H9 (cell line): ENCODE data around the gene UBXN10. TPM values are rescaled to one million over a fixed set of nuclear protein-coding genes. Genes with fewer than 3 reads are reported as not detected.

Source experiments
- DNase-seq: peaks from one replicate; pipeline ENCODE4 v3.0.0-alpha.2; 2017
- H2AFZ ChIP-seq: one replicate; pipeline ENCODE4 v1.6.1; 2013; ENCODE audit warnings: mild to moderate bottlenecking, low read length, control low read depth, moderate library complexity
- H2AK5ac ChIP-seq: 2 replicates; pipeline ENCODE4 v1.6.1; 2013; ENCODE audit warnings: low read length, control low read depth, mixed read lengths; ENCODE audit not compliant: insufficient read length
- H2BK120ac ChIP-seq: one replicate; pipeline ENCODE4 v1.6.1; 2013; ENCODE audit warnings: low read depth, mild to moderate bottlenecking, low read length, control low read depth, inconsistent platforms; ENCODE audit not compliant: poor library complexity, severe bottlenecking
- H2BK12ac ChIP-seq: 2 replicates; pipeline ENCODE4 v1.6.1; 2013; ENCODE audit warnings: low read length, control low read depth, mixed read lengths, low read depth; ENCODE audit not compliant: insufficient read length
- H2BK15ac ChIP-seq: 2 replicates; pipeline ENCODE4 v1.6.1; 2013; ENCODE audit warnings: low read depth, low read length, control low read depth
- H2BK20ac ChIP-seq: one replicate; pipeline ENCODE4 v1.6.1; 2013; ENCODE audit warnings: low read depth, mild to moderate bottlenecking, low read length, control low read depth, inconsistent platforms; ENCODE audit not compliant: poor library complexity, severe bottlenecking
- H2BK5ac ChIP-seq: 2 replicates; pipeline ENCODE4 v1.6.1; 2013; ENCODE audit warnings: low read length, control low read depth, mixed read lengths; ENCODE audit not compliant: insufficient read length
- H3K14ac ChIP-seq: 2 replicates; pipeline ENCODE4 v1.6.1; 2013; ENCODE audit warnings: low read length, control low read depth; ENCODE audit not compliant: insufficient read depth
- H3K18ac ChIP-seq: 2 replicates; pipeline ENCODE4 v1.6.1; 2013; ENCODE audit warnings: low read depth, mild to moderate bottlenecking, mixed read lengths, low read length, control low read depth; ENCODE audit not compliant: insufficient read length
- H3K23ac ChIP-seq: 2 replicates; pipeline ENCODE4 v1.6.1; 2013; ENCODE audit warnings: low read length, control low read depth, mixed read lengths, low read depth; ENCODE audit not compliant: insufficient read length
- H3K23me2 ChIP-seq: 2 replicates; pipeline ENCODE4 v1.6.1; 2013; ENCODE audit warnings: low read depth, mild to moderate bottlenecking, mixed read lengths, low read length, control low read depth; ENCODE audit not compliant: insufficient read length, poor library complexity, severe bottlenecking
- H3K27ac ChIP-seq: 2 replicates; pipeline ENCODE4 v1.5.1; 2013; ENCODE audit warnings: low read length, control low read depth, mixed read lengths, low read depth; ENCODE audit not compliant: insufficient read length
- H3K27me3 ChIP-seq: 2 replicates; pipeline ENCODE4 v1.6.1; 2013; ENCODE audit warnings: low read length, control low read depth, inconsistent platforms; ENCODE audit not compliant: insufficient read depth
- H3K4ac ChIP-seq: 2 replicates; pipeline ENCODE4 v1.6.1; 2013; ENCODE audit warnings: low read depth, mild to moderate bottlenecking, control low read depth, inconsistent platforms, low read length, moderate library complexity
- H3K4me1 ChIP-seq: 2 replicates; pipeline ENCODE4 v1.6.1; 2013; ENCODE audit warnings: low read length, control low read depth, inconsistent platforms; ENCODE audit not compliant: insufficient read depth
- H3K4me2 ChIP-seq: 2 replicates; pipeline ENCODE4 v1.6.1; 2013; ENCODE audit warnings: low read length, control low read depth, mixed read lengths; ENCODE audit not compliant: insufficient read length, insufficient read depth
- H3K56ac ChIP-seq: 2 replicates; pipeline ENCODE4 v1.6.1; 2013; ENCODE audit warnings: low read depth, mild to moderate bottlenecking, mixed read lengths, low read length, control low read depth; ENCODE audit not compliant: insufficient read length
- H3K79me1 ChIP-seq: 2 replicates; pipeline ENCODE4 v1.6.1; 2013; ENCODE audit warnings: low read depth, mild to moderate bottlenecking, moderate library complexity, low read length, control low read depth, inconsistent platforms; ENCODE audit not compliant: insufficient read depth, poor library complexity, severe bottlenecking
- H3K79me2 ChIP-seq: 2 replicates; pipeline ENCODE4 v1.6.1; 2013; ENCODE audit warnings: low read length, control low read depth, inconsistent platforms; ENCODE audit not compliant: insufficient read depth
- H3K9ac ChIP-seq: 2 replicates; pipeline ENCODE4 v1.6.1; 2013; ENCODE audit warnings: low read length, control low read depth, mixed read lengths; ENCODE audit not compliant: insufficient read length; ENCODE audit errors: extremely low read depth
- H3K9me3 ChIP-seq: one replicate; pipeline ENCODE4 v1.6.1; 2013; ENCODE audit warnings: low read depth, low read length, inconsistent platforms; ENCODE audit not compliant: control insufficient read depth
- H3T11ph ChIP-seq: one replicate; pipeline ENCODE4 v1.6.1; 2013; ENCODE audit warnings: mild to moderate bottlenecking, low read length, control low read depth, inconsistent platforms
- H4K20me1 ChIP-seq: one replicate; pipeline ENCODE4 v1.6.1; 2013; ENCODE audit not compliant: control insufficient read depth, insufficient read length, insufficient read depth
- H4K5ac ChIP-seq: 2 replicates; pipeline ENCODE4 v1.6.1; 2013; ENCODE audit warnings: low read depth, mild to moderate bottlenecking, mixed read lengths, low read length, control low read depth; ENCODE audit not compliant: insufficient read length
- H4K8ac ChIP-seq: replicated peaks from 2 replicates; pipeline ENCODE4 v1.6.1; 2013; ENCODE audit warnings: low read length, control low read depth, mixed read lengths, low read depth; ENCODE audit not compliant: insufficient read length
- H4K91ac ChIP-seq: 2 replicates; pipeline ENCODE4 v1.6.1; 2013; ENCODE audit warnings: low read depth, mild to moderate bottlenecking, moderate library complexity, mixed read lengths, low read length, control low read depth; ENCODE audit not compliant: insufficient read length
- H3K27ac Mint-ChIP-seq, 3 experiments: 2 replicates in 2 of 3; 3 replicates in 1 of 3; pipeline ENCODE4 v1.8.0; 2020 to 2021; ENCODE audit warnings: mixed read lengths in 3 of 3, mild to moderate bottlenecking in 1 of 3, moderate library complexity in 1 of 3
- H3K27me3 Mint-ChIP-seq: 2 replicates; pipeline ENCODE4 v1.8.0; 2021; ENCODE audit warnings: low read depth, mild to moderate bottlenecking, moderate library complexity, mixed read lengths
- H3K36me3 Mint-ChIP-seq, 3 experiments: 2 replicates in 2 of 3; 3 replicates in 1 of 3; pipeline ENCODE4 v1.8.0; 2020 to 2021; ENCODE audit warnings: low read depth in 3 of 3, mixed read lengths in 3 of 3; ENCODE audit not compliant: insufficient read depth in 1 of 3
- H3K4me1 Mint-ChIP-seq, 2 experiments: 2 replicates each; pipeline ENCODE4 v1.8.0; 2020; ENCODE audit warnings: mixed read lengths in 2 of 2
- H3K4me3 Mint-ChIP-seq, 2 experiments: 2 replicates in 1 of 2; 3 replicates in 1 of 2; pipeline ENCODE4 v1.8.0; 2020 to 2021; ENCODE audit warnings: mild to moderate bottlenecking in 2 of 2, mixed read lengths in 2 of 2, moderate library complexity in 1 of 2
- H3K9me3 Mint-ChIP-seq, 2 experiments: 2 replicates in 1 of 2; 3 replicates in 1 of 2; pipeline ENCODE4 v1.8.0; 2020; ENCODE audit warnings: mild to moderate bottlenecking in 2 of 2, mixed read lengths in 2 of 2, moderate library complexity in 1 of 2
- WGBS: extraction: QIAGEN DNeasy Blood & Tissue Kit; methylation state at CpG from one replicate; pipeline ENCODE4 v1.1.7; 2013; ENCODE audit warnings: missing lambda C conversion rate, low lambda C conversion rate, mixed read lengths; ENCODE audit not compliant: insufficient read length; ENCODE audit errors: extremely low coverage; 5-methylcytosine and 5-hydroxymethylcytosine counted together
- total RNA-seq: library from RNA; stranded (reverse); gene quantifications from 2 replicates; pipeline ENCODE4 v1.2.1, GENCODE V29; 2021
- TF ChIP-seq, protein P1 (sequence below): fragments of 200-600 bp; sonication (generic); conservative IDR thresholded peaks from 3 replicates; pipeline ENCODE4 v1.8.0; 2021; ENCODE audit warnings: antibody characterized with exemption, mild to moderate bottlenecking

Gene UBXN10
- total RNA-seq, 1 experiment from 2014 or later, result 0.59 TPM

GRCh38 chr1:20164694-20165202 is 21.1 kb upstream of the UBXN10 start:
- TF ChIP-seq, protein P1, sequence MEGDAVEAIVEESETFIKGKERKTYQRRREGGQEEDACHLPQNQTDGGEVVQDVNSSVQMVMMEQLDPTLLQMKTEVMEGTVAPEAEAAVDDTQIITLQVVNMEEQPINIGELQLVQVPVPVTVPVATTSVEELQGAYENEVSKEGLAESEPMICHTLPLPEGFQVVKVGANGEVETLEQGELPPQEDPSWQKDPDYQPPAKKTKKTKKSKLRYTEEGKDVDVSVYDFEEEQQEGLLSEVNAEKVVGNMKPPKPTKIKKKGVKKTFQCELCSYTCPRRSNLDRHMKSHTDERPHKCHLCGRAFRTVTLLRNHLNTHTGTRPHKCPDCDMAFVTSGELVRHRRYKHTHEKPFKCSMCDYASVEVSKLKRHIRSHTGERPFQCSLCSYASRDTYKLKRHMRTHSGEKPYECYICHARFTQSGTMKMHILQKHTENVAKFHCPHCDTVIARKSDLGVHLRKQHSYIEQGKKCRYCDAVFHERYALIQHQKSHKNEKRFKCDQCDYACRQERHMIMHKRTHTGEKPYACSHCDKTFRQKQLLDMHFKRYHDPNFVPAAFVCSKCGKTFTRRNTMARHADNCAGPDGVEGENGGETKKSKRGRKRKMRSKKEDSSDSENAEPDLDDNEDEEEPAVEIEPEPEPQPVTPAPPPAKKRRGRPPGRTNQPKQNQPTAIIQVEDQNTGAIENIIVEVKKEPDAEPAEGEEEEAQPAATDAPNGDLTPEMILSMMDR, result no peak
- no peak overlapping the region for H2BK15ac ChIP-seq
- no peak overlapping the region for H2BK20ac ChIP-seq
- no peak overlapping the region for H3K9ac ChIP-seq
- H2BK5ac ChIP-seq, result no peak overlapping the region
- no peaks in the 10 kb centered on the region for H3K23me2 ChIP-seq
- no peaks in the 10 kb centered on the region for H3K27me3 ChIP-seq
- H3K79me2 ChIP-seq, result no peaks in the 10 kb centered on the region
- H3K18ac ChIP-seq, result no peak overlapping the region
- H3K27ac ChIP-seq, result no peak overlapping the region
- H3K79me1 ChIP-seq, result no peaks in the 10 kb centered on the region
- no peak overlapping the region for H4K91ac ChIP-seq
- no peak overlapping the region for H3T11ph ChIP-seq
- H3K9me3 ChIP-seq, result peaks cover 9% of the 10 kb centered on the region
- peaks cover 3% of the 10 kb centered on the region; the same call in 1 of the 2 replicates for H3K4me1 ChIP-seq
- Mint-ChIP-seq H3K27me3 (peaks cover 23% of the 10 kb centered on the region), H3K27ac (no peak overlapping the region), H3K36me3 (peaks cover 4 to 14% (median 11%) of the 10 kb centered on the region in 3 experiments; a peak in 5 of 7 replicates), H3K4me1 (peaks cover 7 to 8% of the 10 kb centered on the region in 2 experiments), H3K4me3 (no peak overlapping the region; a peak in 1 of 5 replicates), H3K9me3 (peaks cover 32 to 38% of the 10 kb centered on the region in 2 experiments)
- H2BK12ac ChIP-seq, result no peak overlapping the region
- no peak overlapping the region for H2AFZ ChIP-seq
- H2AK5ac ChIP-seq, result no peak overlapping the region
- no peak overlapping the region for H3K56ac ChIP-seq
- WGBS, result no CpG with 5 or more reads among the region's 15 CpGs
- H2BK120ac ChIP-seq, result no peak overlapping the region
- no peak overlapping the region for H3K23ac ChIP-seq
- no peak overlapping the region for H3K14ac ChIP-seq
- H3K4ac ChIP-seq, result no peak overlapping the region
- no peak overlapping the region for H3K4me2 ChIP-seq
- DNase-seq, result no peak
- H4K8ac ChIP-seq, result no peak overlapping the region
- no peaks in the 10 kb centered on the region for H4K20me1 ChIP-seq
- H4K5ac ChIP-seq, result no peak overlapping the region
